HG03565 (cell line): ENCODE data around the gene PTPRA.
"Not testable (repeated sequence)": the region's sequence is repeated elsewhere in the genome, so short reads cannot be mapped to it uniquely, and the experiment has no call there.

Source experiments
- ATAC-seq: cut with Tn5 transposase; IDR thresholded peaks from one replicate; pipeline ENCODE4 v1.9.1; 2021; ENCODE audit warnings: mild to moderate bottlenecking, moderate library complexity; ENCODE audit not compliant: unreplicated experiment

Gene PTPRA

DNA sequence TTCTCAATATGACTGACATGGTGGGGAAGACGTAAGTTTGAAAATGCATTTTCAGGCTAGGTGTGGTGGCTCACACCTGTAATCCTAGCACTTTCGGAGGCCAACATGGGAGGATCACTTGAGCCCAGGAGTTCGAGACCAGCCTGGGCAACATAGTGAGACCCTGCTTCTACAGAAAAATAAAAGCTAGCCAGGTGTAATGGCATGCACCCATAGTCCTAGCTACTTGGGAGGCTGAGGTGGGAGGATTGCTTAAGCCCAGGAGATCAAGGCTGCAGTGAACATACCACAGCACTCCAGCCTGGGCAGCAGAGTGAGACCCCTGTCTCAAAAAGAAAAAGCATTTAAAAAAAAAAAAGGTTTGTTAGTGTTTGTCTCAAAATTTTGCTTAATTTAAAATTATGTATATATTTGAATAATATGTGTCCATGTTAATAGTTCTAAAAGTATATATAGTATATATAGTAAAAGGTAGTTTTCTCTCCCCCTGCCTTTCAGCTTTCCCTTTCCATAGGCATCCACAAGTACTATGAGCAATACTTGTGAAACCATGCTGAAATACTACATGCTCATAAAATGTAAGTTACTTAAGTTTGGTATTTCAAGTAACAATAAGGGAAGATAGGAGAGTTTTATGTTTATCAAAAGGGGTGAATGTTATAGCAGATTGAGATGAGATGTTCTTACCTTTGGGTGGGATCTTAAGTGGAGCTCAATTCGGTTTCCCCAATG is 15.1 kb downstream of the PTPRA start:
- no peak for ATAC-seq

DNA sequence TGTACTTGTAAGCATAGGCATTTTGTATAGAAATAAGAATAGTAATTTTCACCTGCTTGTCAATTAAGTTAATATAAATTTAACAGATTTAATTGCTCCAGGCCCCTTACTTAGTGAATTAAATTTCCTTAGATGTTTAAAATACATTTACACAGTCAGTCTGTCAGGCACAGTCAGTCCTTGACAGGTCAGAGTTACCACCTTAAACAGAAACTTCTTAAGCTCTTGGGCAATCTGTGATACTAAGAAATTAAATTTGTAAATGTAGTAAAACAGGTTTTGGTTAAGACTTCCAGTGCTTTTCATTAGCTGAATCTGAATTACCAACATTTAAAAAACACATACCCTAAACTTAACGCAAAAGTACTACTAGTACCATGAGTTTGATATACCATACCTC is 15.9 kb downstream of the PTPRA start:
- no peak for ATAC-seq

DNA sequence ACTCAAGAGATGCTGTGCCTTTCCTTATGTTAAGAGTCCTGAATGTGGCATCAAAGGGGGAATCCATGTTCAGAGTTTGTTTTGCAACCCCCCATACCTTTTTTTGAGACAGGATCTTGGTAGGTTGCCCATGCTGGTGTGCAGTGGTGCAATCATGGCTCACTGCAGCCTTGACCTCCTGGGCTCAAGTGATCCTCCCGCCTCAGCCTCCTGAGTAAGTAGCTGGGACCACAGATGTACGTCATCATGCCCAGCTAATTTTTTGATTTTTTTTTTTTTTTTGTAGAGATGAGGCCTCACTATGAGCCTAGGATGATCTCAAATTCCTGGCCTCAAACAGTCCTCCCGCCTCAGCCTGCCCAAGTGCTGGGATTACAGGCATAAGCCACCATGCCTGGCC is 16.5 kb downstream of the PTPRA start:
- no peak for ATAC-seq

DNA sequence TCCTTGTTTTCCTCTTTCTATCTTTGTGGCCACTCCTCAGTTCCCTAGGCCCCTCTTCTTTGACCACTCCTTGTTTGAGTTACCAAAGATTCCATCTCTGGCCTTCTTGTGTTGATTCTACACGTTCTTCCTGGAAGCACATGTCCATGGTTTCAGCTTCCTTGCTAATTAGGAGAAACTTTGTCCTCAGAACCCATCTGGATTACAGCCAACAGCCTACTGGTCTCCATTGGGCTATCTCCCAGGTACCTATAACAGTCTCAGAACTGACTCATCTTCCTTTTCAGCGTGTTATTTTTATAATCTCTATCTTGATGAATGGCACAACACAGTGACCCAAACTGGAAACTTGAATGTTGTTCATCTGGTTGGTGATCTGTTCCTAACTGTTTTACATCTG is 17.5 kb downstream of the PTPRA start:
- ATAC-seq: no peak

DNA sequence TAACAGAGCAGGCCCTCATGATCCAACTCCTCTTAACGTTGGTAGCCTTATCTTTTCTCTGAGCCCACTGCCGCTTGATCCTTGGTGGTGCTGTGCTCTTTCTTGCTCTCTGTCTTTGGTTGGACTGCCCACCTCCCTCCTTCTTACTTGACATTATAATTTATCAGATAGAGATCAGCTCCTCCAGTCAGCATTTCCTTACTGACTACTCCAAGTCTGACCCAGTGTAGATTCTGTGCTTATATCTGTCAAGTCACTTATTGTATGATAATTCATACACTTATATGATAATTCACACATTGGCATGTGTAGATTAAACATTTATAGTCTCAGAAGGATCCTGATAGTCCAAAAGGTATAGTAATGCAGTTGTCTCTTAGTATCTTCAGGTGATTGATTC is 18.1 kb downstream of the PTPRA start:
- no peak for ATAC-seq

DNA sequence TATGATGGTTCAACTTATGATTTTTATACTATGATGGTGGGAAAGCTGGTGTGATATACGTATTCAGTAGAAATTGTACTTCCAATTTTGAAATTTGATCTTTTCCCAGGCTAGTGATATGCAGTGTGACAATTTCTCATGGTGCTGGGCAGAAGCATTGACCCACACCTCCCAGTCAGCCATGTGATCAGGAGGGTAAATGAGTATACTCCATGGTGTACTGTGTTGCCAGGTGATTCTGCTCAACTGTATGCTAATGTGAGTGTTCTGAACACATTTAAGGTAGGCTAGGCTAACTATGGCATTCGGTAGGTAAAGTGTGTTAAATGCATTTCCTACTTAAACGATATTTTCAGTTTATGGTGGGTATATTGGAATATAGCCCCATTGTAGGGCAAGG is 19.1 kb downstream of the PTPRA start:
- ATAC-seq: no peak

DNA sequence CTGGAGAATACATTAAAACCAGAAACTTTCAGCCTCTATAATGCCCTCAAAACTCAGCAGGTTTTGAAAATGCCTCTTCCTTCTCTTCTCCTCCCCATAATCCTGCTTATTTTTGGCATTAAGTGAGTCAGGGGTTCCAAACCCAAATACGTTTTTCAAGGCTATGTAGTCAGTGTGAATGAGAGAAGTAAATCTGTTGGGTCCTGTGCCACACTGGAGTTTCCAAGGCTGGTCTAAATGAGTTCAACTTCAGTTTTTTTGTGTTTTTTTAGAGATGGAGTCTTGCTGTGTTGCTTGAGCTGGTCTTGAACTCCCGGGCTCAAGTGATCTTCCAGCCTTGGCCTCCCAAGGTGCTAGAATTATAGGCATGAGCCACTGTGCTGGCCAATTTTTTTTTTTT is 20.9 kb downstream of the PTPRA start:
- no peak for ATAC-seq

DNA sequence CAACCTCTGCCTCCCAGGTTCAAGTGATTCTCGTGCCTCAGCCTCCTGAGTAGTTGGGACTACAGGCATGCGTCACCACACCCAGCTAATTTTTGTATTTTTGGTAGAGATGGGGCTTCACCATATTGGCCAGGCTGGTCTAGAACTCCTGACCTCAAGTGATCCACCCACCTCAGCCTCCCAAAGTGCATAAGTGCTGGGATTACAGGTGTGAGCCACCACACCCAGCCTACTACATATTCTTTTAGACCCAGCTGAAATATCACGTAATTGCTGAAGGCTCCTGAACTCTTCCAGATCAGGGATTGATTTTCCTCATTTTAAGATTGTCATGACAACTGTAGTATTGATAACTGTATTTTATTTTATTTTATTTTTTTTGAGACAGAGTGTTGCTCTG is 21.9 kb downstream of the PTPRA start:
- ATAC-seq: not testable (repeated sequence)

DNA sequence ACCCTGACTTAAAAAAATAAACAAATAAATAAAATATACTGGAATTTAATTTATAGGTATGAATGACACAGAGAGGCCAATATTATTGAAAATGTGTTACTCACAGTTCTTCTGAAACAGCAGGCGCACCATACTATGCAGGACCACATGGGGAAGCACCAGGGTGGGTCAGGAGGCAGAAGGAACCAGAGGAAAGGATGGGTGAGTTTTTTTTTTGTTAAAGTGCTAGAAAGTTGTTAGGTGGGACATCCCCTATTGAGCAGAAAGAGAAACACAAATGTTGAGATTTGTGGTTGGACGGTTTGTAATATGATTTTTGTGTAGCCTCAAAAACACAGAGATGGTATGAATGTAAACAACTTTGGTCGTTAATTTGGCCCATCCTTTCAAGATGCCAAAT is 26.0 kb downstream of the PTPRA start:
- no peak for ATAC-seq

DNA sequence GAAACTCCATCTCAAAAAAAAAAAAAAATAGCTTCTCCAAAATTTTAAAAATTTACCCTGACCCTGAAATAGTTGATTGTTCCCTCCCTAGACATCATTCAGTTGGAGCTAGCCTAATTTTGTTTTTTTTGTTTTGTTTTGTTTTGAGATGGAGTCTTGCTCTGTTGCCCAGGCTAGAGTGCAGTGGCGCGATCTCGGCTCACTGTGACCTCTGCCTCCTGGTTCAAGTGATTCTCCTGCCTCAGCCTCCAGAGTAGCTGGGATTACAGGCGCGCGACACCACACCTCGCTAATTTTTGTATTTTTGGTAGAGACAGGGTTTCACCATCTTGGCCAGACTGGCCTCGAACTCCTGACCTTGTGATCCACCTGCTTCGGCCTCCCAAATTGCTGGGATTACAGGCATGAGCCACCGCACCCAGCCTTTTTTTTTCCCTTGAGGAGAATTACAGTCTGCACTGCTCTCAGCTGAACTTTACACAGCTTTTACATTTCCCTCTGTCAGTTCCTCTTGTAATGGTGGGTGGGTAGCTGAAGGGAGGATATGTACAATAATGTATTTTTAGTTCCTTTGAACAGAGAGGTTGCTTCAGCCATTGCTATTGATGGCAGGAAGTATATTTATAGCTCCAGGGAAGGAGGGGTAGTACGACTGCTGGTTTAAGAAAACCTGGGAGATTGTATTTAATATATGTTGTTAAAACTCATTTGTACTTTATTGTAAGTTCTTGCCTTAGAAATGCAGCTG is 27.7 kb downstream of the PTPRA start:
- no peak for ATAC-seq

DNA sequence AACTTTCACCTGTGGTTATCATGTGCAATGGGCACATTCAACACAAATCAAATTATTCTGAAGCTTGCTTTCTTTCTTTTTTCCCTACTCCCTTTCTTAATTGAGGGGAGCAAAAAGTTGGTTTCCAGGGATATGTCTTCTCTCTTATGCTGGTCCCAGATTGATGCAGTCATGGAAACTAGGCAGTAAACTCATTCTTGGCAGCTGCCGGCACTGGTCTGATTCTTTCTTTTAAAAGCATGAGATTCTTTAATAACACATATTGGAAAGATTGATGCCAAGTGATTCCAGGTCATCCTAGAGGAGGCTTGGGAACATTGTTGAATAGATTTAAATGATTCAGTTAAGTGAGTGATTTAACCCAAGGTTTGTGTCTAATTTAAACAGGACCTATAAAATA is 29.0 kb downstream of the PTPRA start:
- ATAC-seq: no peak

DNA sequence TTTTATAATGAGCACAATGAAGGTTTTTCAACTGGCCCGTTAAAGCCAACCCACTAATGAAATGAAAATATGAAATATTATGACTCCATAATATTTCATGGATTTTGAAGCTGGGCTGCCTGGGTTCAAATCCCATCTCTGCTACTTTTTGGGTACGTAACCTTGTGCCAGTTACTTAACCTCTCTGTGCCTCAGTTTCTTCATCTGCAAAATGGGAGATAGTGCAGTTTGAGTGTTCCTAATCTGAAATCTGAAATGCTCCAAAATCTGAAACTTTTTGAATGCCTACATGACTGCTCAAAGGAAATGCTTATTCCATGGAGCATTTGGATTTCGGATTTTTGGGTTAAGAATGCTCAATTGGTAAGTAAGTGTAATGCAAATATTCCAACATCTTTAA is 29.5 kb downstream of the PTPRA start:
- no peak for ATAC-seq

DNA sequence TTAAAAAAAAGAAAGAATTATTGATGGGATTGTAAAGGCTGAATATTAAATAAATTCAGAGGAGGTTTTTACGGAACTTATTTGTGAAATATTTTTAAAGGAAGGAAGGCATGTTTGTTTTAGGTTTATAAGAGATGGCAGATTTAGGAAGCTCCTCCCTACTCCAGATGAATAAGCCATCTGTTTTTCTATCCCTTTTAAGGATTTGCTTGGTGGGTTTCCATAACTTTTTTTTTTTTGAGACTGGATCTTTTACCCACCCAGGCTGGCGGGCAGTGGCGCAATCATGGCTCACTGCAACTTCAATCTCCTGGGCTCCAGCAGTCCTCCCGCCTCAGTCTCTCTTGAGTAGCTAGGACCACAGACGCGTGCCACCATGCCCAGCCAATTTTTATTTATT is 30.4 kb downstream of the PTPRA start:
- no peak for ATAC-seq

DNA sequence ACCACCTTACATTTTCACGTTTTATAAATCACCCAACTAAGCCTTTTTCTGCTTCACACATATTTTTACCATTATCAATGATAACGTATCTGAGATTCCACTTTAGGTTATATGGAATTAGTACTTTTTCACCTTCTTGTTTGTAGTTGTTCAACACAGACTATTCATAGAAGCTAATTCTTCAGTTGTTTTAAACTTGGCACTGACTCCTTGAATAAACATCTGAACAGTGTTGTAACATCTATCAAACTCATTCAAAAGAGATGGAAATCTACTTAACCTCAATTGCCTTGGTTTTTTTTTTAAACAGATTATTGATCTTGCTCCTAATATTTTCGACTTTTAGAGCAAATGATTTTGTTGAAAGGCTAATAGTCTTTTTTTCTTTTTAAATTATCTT is 34.2 kb downstream of the PTPRA start:
- no peak for ATAC-seq

DNA sequence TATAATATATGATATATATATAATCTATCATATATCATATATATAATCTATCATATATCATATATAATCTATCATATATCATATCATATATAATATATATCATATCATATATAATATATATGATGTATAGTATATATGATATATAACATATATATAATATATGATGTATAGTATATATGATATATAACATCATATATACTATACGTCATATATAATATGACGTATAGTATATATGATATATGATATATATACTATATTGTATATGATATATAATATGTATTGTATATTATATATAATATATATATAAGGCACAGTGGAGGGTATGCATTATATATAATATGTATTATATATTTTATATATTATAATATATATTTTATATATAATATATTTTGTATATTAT is 36.7 kb downstream of the PTPRA start:
- ATAC-seq: no peak

DNA sequence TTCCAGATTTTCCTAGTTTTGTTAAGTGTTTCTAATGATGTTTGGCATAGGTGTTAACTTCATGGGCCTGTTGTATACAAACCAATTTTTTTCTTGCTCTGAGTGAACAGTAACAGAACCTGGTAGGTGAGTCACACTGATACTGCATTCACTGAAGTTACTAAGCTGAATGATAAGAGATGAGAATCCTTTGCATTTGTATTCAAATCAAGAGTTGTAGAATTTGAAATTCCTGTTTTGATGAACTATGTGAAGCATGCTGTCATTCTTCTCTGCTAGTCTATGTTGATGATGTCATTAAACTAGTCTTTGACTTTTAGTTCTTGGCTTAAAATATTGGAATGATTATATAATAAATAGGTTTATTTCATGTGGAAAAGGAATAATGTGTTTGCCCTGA is 37.9 kb downstream of the PTPRA start:
- ATAC-seq: no peak

DNA sequence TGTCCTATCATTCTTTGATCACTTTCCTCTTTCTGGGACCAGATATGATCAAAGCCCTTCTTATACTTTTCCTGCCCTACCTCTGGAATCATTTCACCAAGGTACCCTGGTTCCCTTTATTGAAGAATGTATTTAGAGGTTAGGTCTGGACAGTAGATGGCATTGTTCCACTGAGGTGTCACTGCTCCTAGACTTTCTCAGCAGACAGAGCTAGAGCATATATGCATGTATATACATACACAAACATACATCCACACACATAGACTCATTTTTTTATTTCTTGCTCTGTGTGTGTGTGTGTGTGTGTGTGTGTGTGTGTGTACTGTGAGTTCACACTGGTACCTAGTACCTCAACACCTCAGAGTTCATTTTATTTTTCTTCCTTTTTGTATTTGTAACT is 40.9 kb downstream of the PTPRA start:
- no peak for ATAC-seq

DNA sequence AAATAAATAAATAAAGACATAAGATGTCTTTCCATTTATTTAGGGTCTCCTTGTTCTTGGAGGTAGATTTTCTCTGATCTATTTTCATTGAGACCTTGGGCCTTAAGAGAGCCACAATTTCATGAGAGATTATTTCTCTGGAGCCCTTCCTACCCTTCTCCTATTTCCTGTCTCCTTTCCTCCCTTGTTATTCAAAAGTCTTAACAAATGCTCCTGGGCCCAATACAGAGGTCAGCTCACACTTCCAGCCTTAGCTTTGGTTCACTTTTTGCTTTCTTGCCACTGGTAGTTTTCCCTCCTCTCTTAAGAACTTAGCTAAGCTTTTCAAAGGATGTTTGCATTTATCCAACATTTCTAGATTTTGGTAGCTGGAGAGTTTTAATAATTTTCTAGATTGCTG is 44.0 kb downstream of the PTPRA start:
- ATAC-seq: no peak

DNA sequence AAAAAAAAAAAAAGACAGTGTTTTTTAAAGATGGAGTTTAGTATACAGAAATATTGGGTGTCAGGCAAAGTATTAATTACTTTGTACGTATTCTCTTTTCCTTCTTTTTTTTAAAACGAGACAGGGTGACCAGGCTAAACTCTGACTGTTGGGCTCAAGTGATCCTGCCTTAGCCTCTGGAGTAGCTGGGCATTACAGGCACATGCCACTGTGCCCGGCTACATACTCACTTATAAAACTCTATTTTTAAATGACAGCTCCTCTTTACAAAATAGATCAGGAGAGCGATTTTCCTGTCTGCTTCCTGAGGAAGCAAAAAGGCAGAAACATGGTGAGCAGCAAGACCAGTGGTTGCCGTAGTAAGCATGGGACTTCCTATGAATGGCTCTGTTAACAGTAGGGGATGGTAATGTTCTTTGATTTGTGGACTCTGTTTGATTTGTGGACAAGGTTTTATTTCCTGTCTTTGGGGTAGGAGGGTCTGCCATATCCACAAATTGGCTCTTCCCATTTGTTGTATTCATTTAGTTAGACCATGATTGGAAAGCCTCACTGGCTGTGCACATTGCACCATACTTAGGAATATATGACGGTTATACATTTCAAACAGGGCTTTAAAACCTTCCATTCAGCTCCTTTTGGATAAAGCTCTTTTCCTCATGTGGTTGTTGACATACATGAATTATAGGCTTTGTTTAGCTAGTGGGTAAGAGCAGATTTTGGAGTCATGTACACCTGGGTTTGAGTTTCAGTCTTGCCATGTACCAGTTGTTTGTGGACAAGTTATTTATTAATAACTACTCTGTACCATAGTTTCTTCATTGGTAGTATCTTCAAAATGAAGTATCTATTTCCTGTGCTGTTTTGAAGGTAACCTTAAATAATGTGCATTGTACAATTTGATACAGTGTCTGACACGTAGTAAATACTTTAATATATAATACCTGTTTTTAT is 45.1 kb downstream of the PTPRA start:
- ATAC-seq: no peak

DNA sequence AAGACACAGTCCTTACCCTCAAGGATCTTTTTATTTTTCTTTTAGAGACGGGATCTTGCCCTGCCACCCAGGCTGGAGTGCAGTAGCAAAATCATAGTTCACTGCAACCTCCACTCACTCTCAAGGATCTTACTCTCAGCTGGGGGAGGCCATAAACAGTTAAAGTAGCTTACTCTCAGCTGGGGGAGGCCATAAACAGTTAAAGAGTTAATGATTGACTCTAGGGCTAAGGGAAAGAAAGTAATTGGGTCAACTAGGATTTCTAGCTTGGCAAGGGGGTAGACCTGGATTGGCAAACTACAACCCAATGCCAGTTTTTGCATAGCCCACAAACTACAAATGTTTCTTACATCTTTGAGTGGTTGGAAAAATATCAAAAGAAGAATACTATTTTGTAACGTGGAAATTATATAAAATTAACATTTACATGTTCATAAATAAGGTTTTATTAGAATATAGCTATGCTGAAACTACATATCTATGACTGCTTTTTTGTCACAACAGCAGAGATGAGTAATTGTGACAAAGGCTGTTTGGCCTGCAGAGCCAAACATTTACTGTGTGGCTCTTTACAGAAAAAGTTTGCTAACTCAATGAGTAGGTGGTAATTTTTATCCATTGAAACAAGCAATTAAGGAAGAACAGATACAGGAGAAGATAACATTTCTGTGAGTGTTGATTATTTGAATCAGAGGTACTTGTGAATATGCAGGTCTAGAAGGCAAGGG is 46.4 kb downstream of the PTPRA start:
- no peak for ATAC-seq

DNA sequence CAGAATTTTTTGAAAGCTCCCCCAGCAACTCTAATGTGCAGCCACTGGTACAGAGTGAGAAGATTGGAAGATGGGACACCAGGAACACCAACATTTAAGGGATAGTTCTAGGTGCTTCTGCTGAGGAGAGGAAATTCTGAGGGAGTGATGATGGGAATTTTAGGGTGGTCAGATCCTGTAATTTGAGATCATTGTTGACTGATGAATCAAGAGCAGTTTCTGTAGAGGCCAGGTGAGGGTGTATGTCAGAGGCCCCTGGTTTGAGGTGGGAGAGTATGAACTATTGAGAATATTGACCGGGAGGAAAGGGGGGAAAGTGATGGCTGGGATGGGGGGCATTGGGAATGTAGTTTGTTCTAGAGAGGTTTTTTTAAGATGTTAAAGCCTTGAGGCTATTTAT is 47.2 kb downstream of the PTPRA start:
- ATAC-seq: no peak
